NT2/D1 (cell line): ENCODE measurements around the gene PKNOX2.

ENCODE experiments used
- YY1 ChIP-seq: IDR thresholded peaks from 2 replicates; pipeline ENCODE4 v1.6.1; 2011; ENCODE audit not compliant: insufficient read length, insufficient read depth
- ZNF274 ChIP-seq: IDR thresholded peaks from 2 replicates; pipeline ENCODE4 v1.6.1; 2011; ENCODE audit warnings: mild to moderate bottlenecking, low read depth, low read length

- TF ChIP-seq ZNF274 (no peak), YY1 (no peak)
Observed at GRCh38 chr11:125341676-125342075, 177.1 kb downstream of the PKNOX2 start.
